GM19468 (cell line): Measurements from ENCODE around the gene F9.
"Not testable (repeated sequence)": the region's sequence is repeated elsewhere in the genome, so short reads cannot be mapped to it uniquely, and the experiment has no call there.

Experiments used
- ATAC-seq: cut with Tn5 transposase; IDR thresholded peaks from one replicate; pipeline ENCODE4 v1.9.1; 2021; ENCODE audit warnings: mild to moderate bottlenecking, moderate library complexity, moderate number of reproducible peaks; ENCODE audit not compliant: unreplicated experiment; ENCODE audit errors: extremely low read depth

F9 gene

DNA sequence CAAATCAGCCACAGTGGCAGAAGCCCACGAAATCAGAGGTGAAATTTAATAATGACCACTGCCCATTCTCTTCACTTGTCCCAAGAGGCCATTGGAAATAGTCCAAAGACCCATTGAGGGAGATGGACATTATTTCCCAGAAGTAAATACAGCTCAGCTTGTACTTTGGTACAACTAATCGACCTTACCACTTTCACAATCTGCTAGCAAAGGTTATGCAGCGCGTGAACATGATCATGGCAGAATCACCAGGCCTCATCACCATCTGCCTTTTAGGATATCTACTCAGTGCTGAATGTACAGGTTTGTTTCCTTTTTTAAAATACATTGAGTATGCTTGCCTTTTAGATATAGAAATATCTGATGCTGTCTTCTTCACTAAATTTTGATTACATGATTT is at the start of gene F9:
Gene F9, plus strand, starts transcription at position 190 of the 400 bp plus-strand sequence. Its CDS starts 26 bp downstream, at position 216.
- ATAC-seq = no peak

DNA sequence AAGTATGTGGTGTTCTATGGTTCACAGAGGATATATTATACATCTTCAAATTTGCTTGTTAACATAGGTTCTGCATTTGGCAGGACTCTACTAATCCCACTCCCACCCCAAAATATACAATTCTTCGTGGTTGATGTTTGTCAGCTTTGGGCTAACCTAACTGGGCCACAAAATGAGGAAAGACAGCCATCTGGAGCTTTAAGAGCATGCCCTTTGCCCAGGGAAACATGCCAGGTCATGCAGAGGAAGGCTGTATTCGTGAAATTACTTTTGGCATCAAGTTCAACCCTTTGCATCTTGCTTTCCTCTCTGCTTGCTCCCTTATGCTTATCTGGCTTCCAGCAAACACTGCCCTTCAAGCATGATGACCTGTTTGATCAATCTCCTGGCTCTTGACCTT is 46.8 kb upstream of the F9 start:
- no peak for ATAC-seq

DNA sequence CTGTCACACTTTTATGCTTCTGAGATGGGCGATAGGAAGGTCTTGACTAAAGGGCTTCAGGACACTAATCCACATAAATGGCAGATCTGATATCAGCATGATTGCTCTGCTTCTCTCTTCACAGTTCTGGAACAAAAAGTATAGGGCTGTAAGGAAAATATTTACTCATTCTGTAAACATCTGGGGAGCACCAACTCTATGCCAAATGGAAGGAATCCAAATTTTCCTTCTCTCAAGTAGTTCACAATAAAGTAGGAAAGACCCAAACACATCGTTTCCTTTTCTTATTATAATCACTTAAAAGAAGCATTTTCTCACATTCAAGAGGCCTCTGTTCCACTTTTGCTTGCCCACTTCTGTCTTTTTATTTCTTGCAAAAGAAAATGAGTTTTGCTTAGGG is 45.9 kb upstream of the F9 start:
- ATAC-seq = no peak

DNA sequence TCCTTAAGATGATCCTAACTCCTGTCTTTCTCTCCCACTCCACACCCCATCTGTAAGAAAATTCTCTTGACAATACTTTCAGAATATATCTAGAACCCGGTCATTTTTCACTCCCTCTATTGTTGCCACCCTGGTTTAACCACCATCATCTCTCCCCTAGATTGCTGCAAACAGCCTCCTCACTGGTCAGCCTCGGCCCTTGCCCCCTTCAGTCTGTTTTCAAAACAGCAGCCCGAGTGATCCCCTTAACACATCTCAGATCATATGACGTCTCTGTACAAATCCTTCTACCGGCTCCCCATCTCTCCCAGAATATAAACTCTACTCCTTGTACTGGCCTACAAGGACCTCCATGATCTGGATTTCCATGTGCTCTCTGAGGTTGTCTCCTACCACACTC is 35.2 kb upstream of the F9 start:
- no peak for ATAC-seq

DNA sequence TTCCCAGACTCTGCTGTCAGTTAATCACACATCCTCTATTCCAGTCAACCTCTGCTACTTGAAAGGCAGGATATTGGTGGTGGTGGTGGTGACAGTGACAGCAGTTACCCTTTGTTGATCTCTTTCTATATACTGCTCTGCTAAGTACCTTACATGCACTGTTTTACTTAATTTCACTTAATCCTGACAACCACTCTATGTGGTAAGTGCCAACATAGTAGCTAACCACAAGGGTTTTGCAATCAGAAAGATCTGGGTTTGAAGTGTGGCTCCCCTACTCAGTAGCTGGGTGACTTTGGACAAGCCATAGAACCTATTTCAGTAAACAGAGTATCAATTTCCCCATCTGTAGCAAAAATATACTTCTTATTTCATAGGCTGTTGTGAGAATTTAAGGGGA is 24.2 kb upstream of the F9 start:
- no peak for ATAC-seq

DNA sequence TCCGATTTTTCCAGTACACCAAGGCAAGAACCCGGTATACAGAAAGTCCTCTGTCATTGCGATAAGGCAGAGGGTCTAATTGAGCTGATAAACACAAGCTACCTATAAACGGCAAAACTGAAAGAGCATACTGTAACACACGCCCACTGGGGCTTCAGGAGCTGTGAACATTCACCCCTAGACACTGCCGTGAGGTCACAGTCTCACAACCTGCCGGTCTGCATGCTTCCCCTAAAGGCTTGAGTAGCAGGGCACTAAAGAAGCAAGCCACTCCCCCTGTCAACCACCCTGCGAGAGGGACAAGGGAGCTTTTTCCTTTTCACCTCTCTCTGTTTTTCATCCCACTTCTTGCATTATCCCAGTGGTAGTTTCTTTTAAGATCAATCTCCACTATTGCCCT is 22.4 kb upstream of the F9 start:
- no peak for ATAC-seq

DNA sequence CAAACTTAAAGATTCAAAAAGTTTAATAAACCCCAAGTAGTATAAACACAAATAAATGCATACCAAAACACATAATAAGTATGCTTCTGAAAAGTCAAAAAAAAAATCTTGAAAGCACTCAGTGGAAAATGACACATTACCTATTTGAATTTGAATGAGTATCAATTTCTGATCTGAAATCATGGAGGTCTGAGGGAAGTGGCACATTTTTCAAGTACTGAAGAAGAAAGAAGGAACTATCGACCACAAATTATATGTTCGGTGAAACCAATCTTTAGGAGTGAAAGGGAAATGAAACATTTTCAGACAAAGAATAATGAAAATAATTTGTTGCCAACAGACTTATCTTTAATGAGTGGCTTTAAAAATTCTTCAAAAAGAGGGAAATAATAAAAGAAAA is 12.1 kb upstream of the F9 start:
- ATAC-seq = no peak

DNA sequence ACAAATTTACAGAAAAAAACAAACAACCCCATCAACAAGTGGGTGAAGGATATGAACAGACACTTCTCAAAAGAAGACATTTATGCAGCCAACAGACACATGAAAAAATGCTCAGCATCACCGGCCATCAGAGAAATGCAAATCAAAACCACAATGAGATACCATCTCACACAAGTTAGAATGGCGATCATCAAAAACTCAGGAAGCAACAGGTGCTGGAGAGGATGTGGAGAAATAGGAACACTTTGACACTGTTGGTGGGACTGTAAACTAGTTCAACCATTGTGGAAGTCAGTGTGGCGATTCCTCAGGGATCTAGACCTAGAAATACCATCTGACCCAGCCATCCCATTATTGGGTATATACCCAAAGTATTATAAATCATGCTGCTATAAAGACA is 1.7 kb upstream of the F9 start:
- ATAC-seq = not testable (repeated sequence)

DNA sequence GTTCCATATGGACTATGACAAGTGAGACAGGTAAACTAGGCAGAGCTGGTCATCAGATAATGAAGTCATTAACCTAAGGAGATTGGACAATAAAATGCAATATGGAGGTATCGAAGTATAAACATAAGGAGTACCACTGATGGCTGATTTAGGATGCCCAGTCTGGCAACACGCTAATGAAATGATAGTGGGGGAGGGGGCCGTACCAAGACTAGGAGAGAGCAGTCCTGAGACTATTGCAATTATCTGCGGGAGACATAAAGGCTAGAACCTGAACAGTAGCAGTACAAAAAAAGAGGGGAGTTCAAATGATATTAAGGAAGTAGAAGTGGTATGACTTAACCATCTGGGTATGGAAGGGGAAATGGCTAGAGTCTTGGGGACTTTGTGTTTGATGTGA is 2.3 kb downstream of the F9 start:
- no peak for ATAC-seq

DNA sequence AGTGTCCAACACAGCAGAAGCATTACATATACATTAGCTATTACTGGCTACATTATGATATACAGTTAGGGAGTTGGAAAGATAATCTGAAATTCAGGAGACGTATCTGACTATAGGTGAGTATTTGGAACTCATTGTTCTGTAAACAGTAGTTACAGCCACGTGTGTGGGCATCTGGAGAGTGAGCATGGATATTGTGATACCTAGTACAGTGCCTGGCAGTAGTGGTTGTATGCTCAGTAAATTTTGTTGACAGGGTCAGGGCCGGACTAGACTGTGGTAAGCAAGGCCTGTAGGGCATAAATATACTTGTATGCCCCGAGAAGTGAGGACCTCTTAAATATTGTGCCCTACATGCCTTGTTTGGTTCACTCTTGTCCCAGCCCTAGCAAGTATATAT is 2.9 kb downstream of the F9 start:
- no peak for ATAC-seq

DNA sequence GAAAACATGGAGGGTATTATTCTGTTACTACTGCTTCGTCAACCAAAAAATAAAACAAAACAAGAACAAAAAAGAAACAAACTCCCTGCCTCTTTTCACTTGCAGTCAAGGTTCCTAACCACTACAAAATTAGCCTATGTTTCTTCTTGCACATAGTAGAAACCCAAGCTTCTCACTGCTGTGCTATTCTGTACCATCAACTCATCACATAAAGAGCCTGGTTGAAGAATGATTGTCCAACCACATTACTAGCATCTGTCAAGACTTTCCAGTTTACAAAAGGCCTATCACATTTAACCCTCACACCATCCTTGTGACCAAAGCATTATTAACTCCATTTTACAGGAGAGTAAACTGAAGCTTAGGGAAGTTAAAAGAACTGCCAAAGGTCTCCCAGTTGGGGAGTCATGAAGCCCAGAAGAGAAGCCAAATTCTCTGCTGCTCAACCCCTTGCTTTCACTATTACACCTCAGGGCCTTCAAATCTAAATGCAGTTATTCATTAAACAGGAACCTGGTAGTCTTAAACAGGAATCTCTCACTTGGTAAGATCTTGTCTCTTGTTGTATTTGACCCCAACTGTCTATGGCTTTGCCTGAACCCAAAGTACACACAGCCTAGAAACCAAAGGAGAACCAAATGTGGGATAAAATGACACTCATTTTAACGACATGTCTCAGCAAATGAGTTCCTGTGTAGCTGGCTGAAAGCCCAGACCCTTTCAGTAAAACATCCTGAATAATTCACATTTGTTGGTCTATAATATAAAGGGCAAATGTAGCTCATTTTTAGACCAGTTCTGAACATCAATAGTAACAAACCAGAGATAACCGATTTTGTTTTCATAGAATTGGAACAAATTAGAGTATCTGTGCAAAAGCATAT is 8.6 kb downstream of the F9 start:
- ATAC-seq = peak; percentile 45

DNA sequence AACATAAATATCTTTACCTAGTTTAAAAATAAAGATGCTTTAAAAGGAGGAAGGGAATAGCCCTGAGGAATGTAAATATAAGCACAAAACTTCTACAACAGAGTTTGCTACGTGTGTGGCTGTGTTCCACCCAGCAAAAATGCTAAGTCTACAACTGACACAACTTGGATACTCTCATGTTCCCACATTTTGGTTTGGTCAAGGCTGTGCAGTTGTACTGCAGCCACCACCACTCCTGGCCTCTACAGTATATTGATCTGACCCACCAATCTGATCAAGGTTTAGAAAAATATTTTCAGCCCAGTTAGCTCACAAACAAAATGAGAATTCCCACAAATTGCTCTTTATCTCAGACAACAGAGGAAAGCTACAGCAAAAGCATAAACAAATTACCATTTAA is 12.1 kb downstream of the F9 start:
- no peak for ATAC-seq

DNA sequence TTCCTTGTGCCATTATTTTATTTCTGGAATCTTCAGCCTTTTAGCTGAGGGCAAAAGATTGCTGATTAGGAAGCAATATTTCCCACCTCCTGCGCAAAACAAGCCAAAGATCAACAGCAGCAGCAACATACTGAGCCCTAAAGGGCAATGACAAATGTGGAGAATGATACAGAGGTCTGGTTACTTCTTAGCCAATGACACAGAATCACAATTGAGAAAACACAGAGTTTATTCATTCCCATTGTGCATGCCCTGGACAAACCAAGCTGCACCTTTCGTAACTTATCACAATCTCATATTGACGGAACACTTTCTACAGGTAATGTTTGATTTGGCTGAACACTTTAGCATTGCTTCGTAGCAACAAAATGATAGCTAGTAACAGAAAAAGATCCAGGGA is 13.4 kb downstream of the F9 start:
- no peak for ATAC-seq

DNA sequence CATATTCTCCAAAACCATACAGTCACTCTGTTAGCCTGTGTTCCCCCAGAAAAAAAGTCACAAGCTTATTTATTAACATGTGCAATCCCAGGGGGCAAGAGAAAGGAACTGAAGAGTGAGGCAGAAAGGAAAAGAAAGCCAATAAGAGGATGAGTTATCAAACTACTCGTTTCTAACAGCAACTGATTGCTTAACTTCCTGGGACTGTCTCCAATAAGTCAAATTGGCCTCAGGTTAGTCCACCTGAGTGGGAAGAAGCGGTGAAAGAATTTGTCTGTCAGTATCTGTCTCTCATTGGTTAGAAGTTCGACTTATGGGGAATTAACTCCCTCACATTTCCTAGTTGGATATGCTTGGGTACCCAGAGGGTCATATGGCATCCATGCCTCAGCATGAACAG is 14.1 kb downstream of the F9 start:
- no peak for ATAC-seq

DNA sequence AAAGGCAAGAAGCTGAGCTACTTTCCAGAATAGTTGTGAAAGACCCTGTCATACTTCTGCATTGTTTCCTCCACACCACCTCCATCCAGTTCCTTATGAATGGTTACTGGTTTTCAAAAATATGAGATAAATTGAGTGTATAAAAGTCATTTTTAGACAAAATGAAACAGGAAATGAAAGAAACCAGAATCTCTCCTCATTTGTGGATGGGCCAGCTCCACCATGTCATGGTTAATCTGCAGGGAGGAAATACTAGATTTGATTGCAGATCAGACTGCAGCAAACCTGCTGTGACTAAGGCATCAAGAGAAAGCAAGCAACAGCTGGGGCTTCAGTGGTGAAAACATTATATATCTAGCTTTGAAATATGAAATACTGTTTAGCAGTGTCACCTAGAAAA is 23.8 kb downstream of the F9 start:
- ATAC-seq = peak; percentile 12

DNA sequence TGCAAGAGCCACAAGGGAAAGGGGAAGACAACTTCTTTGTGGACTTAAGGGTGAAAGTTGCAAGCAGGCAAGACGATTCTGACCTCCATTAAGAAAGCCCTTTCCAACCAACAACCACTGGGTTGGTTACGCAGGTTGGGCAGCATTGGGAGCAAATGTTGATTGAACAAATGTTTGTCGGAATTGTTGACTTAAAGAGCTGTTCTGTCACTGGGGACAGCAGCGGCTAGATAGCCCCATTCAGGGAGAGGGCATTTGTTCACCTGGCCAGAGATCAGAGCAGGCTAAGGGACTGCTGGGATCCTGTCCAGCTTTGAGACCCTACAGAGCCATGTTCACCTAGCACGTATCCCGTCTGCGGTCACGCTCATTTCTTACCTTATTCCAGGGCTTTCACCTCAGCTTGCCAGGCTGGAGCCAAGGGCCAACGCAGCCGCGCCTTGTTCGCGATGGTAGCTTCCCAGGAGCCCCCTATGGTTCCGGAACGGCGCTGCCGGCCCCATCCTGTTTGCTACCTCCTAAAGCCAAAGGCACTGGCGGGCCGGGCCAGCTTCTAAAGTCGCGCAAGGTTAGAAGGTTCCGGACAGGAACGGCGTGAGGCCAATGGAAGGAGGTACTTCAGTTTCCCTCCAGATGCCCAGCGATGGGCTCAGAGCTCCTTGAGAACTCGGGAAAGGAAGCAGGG is 24.6 kb downstream of the F9 start:
- no peak for ATAC-seq

DNA sequence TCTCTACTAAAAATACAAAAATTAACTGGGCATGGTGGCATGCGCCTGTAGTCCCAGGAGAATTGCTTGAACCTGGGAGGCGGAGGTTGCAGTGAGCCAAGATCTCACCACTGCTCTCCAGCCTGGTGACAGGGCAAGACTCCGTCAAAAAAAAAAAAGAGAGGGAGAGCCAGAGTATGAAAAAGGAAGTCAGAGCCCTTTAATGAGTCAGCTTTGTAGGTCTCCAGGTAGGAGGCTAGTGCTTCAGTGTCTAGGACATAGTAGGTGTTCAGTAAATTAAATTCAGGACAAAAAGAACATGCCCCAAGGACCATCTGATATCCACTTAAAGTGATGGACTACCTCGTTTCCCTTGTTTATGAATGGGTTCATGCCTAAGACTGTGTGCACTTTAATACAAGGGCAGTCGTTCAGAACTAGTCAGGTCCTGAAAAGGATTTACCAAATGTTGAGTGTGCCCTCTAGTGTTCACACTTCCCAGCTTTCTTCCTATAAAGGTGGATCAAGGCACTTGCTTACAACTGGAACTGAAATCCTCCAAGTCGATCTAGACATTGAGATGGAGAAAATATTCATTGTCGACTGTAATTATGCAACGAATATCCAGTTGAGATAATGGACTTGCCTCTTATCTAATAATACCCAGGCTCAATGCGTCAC is 29.0 kb downstream of the F9 start:
- peak; percentile 76 for ATAC-seq

DNA sequence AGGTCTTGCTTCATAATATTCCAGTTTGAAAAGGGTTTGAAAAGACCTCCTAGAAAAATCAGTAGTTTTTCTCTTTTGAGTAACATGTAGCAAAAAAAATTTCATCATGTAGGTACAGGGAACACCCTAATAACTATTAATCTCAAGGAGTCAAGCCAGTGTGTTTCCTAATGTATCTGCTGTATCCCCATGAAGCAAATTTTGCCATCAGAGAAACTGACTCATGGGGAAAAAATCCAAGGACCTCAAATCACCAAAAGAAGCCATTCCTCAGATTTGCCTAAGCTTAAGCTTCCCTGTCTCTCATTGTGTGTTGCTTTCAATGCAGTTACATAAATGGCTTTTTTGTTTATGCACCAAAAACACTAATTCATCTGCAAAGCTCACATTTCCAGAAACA is 29.7 kb downstream of the F9 start:
- no peak for ATAC-seq

DNA sequence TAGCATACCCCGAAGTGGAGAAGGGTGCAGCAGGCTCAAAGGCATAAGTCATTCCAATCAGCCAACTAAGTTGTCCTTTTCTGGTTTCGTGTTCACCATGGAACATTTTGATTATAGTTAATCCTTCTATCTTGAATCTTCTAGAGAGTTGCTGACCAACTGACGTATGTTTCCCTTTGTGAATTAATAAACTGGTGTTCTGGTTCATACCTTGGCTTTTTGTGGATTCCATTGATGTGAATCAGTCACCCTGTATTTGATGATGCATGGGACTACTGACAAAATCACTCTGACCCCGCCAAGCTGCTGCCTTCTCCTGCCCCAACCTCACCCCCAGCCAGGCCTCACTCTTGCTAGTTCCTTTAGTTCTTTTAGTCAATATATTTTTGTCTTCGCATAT is 32.7 kb downstream of the F9 start:
- ATAC-seq = no peak

DNA sequence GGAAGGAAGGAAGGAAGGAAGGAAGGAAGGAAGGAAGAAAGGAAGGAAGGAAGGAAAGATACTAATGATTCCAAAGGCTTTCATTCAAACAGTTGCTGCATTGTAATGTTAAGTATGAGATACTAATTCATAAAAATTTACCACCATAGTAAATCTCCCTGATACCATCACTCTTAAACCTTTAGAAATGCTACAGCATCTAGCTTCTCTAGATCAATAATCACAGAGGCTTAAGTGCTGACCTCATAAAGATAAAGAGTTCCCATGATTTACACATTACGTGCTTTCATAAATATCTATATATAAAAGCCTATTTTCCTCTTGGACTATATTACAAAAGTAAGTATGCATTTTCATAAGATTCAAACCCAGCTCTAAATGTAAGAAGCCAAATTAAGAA is 36.4 kb downstream of the F9 start:
- no peak for ATAC-seq

DNA sequence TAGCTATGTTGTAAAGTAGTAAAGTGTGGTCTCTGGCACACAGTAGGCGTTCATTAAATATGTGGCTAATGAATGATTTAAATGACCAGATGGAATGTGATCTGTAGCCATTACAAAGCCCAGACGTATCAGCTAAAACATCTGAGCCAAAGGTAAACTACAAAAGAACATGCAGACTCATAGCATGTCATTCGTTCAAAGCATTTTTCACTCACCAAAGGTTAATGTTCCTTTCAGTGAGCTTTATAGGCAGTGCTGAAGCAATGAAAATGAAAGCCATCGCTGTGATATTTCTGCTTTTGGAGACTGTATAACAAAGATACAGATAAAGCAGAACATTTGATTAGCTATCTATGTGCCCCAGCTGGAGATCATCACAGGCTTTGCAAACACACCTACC is 50.5 kb downstream of the F9 start:
- no peak for ATAC-seq
